ENCODE measurements around the gene EIF5.

DNA sequence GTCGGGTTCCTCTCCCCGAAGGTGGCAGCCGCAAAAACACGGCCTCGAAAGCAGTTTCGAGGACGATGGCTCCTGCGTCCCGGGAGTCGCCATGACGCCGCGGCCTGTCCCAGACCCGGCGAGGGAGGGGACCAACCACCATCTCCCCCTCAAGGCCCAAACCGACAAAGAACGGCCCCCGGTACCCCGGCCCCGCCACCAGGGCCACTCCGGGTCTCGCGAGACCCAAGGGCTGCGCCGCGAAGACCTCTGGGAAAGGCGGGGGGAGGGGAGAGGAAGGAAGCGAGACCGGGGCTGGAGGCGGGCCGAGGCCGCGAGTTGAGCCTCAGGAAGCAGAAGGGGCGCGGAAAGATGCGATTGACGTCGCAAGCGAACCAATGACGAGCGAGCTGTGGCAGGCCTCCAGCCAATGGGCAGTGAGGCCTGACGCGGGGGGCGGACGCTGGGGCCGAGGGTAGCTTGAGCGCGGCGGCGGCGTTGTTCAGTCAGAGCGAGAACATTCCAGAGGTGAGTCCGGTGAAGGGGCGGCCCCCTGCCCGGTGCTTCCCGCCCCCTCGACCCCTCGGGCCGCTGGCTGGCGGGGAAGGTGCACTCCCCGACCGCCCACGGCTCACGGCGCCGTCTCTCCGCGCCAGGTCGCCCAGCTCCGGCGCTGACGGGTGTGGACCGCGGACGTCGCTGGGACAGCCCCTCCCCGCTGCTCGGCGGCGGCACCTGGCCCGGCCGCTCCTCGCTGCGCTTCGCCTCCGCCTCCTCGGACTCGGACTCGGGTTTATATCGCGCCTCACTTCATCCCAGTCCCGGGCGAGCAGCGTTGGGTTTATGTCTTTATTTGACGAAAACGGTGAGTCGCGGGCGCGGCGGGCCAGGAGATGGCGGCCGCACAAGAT lies at the start of gene EIF5:
- TF ChIP-seq POLR2A (IDR thresholded peaks at IDR 0.05) = peak; percentile 89 to 98
- TF ChIP-seq, protein P1, sequence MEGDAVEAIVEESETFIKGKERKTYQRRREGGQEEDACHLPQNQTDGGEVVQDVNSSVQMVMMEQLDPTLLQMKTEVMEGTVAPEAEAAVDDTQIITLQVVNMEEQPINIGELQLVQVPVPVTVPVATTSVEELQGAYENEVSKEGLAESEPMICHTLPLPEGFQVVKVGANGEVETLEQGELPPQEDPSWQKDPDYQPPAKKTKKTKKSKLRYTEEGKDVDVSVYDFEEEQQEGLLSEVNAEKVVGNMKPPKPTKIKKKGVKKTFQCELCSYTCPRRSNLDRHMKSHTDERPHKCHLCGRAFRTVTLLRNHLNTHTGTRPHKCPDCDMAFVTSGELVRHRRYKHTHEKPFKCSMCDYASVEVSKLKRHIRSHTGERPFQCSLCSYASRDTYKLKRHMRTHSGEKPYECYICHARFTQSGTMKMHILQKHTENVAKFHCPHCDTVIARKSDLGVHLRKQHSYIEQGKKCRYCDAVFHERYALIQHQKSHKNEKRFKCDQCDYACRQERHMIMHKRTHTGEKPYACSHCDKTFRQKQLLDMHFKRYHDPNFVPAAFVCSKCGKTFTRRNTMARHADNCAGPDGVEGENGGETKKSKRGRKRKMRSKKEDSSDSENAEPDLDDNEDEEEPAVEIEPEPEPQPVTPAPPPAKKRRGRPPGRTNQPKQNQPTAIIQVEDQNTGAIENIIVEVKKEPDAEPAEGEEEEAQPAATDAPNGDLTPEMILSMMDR (IDR thresholded peaks at IDR 0.05) = peak in 7 of 12 donors; percentile 7 to 38 (median 24)

Data from heart left ventricle (tissue), 13 donors.